Measurements from ENCODE around the gene MFAP2.

DNA sequence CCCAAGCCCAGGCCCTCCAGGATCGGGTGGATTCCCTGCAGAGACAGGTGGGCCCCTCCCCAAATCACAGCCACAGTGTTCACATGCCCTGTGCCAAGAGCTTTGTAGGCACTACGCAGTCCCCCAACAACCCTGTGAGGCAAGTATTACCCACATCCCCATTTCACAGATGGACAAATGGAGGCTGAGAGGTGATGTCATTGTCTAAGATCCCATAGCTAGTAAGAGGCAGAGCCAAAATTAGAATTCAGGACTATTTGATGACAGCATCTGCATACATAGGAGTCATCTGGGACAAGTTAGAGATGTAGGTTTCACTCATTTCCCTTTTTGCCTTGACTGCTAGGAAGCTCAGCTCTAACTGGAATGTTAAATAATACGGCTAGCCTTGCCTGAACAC lies 12.0 kb downstream of the MFAP2 start:
- TF ChIP-seq, protein P1, sequence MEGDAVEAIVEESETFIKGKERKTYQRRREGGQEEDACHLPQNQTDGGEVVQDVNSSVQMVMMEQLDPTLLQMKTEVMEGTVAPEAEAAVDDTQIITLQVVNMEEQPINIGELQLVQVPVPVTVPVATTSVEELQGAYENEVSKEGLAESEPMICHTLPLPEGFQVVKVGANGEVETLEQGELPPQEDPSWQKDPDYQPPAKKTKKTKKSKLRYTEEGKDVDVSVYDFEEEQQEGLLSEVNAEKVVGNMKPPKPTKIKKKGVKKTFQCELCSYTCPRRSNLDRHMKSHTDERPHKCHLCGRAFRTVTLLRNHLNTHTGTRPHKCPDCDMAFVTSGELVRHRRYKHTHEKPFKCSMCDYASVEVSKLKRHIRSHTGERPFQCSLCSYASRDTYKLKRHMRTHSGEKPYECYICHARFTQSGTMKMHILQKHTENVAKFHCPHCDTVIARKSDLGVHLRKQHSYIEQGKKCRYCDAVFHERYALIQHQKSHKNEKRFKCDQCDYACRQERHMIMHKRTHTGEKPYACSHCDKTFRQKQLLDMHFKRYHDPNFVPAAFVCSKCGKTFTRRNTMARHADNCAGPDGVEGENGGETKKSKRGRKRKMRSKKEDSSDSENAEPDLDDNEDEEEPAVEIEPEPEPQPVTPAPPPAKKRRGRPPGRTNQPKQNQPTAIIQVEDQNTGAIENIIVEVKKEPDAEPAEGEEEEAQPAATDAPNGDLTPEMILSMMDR (IDR thresholded peaks at IDR 0.05): no peak
- TF ChIP-seq POLR2A (IDR thresholded peaks at IDR 0.05): no peak

Data from tibial nerve (tissue), 3 donors.